ENCODE data around the gene SPINK6. TPM values are rescaled to one million over a fixed set of nuclear protein-coding genes. Genes with fewer than 3 reads are reported as not detected.

SPINK6 gene
- total RNA-seq, 1 donor from 2014 or later = not detected

- Histone ChIP-seq H3K36me3 (no peaks in the 10 kb centered on the region), H3K9me3 (no peaks in the 10 kb centered on the region), H3K27ac (no peak overlapping the region), H3K4me1 (peaks cover 17% of the 10 kb centered on the region), H3K4me3 (no peak overlapping the region), H3K27me3 (no peaks in the 10 kb centered on the region)
- DNase-seq (ENCODE audit: extremely low spot score in 2 of 2) = no peak
- no peak for TF ChIP-seq CTCF (IDR thresholded peaks at IDR 0.05)
- TF ChIP-seq POLR2AphosphoS5 (IDR thresholded peaks at IDR 0.05; ENCODE audit: insufficient read depth in 1 of 2, low read depth in 1 of 2) = no peak
- TF ChIP-seq POLR2A (IDR thresholded peaks at IDR 0.05) = no peak
- intact Hi-C loops (cut with DNase I) = no loop called here
Measured at GRCh38 chr5:148205865-148206264, 3.0 kb downstream of the SPINK6 start.

GRCh38 chr5:148206620-148207019 lies 3.8 kb downstream of the SPINK6 start:
- no peak for DNase-seq (ENCODE audit: extremely low spot score in 2 of 2)
- TF ChIP-seq POLR2A (IDR thresholded peaks at IDR 0.05) (no peak), POLR2AphosphoS5 (IDR thresholded peaks at IDR 0.05; ENCODE audit: insufficient read depth in 1 of 2, low read depth in 1 of 2) (no peak), CTCF (IDR thresholded peaks at IDR 0.05) (no peak)
- H3K27ac ChIP-seq = no peak overlapping the region
- no peak overlapping the region for H3K4me3 ChIP-seq
- H3K4me1 ChIP-seq = peaks cover 17% of the 10 kb centered on the region
- intact Hi-C loops (cut with DNase I) = no loop called here
- H3K9me3 ChIP-seq = no peaks in the 10 kb centered on the region
- H3K27me3 ChIP-seq = no peaks in the 10 kb centered on the region
- no peaks in the 10 kb centered on the region for H3K36me3 ChIP-seq

GRCh38 chr5:148208226-148208625 lies 5.4 kb downstream of the SPINK6 start:
- H3K36me3 ChIP-seq = no peaks in the 10 kb centered on the region
- peaks cover 17% of the 10 kb centered on the region for H3K4me1 ChIP-seq
- no peaks in the 10 kb centered on the region for H3K9me3 ChIP-seq
- TF ChIP-seq CTCF (IDR thresholded peaks at IDR 0.05) = no peak
- TF ChIP-seq POLR2AphosphoS5 (IDR thresholded peaks at IDR 0.05; ENCODE audit: insufficient read depth in 1 of 2, low read depth in 1 of 2) = peak in 1 of 2 donors; percentile 31
- TF ChIP-seq POLR2A (IDR thresholded peaks at IDR 0.05) = no peak
- H3K27ac ChIP-seq = no peak overlapping the region
- intact Hi-C loops (cut with DNase I) = no loop called here
- no peaks in the 10 kb centered on the region for H3K27me3 ChIP-seq
- DNase-seq (ENCODE audit: extremely low spot score in 2 of 2) = no peak
- no peak overlapping the region for H3K4me3 ChIP-seq

GRCh38 chr5:148209151-148209770 lies 6.4 kb downstream of the SPINK6 start:
- Histone ChIP-seq H3K9me3 (no peaks in the 10 kb centered on the region), H3K4me3 (no peak overlapping the region), H3K27me3 (no peaks in the 10 kb centered on the region), H3K27ac (no peak overlapping the region), H3K36me3 (no peaks in the 10 kb centered on the region), H3K4me1 (peaks cover 17% of the 10 kb centered on the region)
- intact Hi-C loops (cut with DNase I) = no loop called here
- no peak for DNase-seq (ENCODE audit: extremely low spot score in 2 of 2)
- no peak for TF ChIP-seq CTCF (IDR thresholded peaks at IDR 0.05)
- no peak for TF ChIP-seq POLR2AphosphoS5 (IDR thresholded peaks at IDR 0.05; ENCODE audit: insufficient read depth in 1 of 2, low read depth in 1 of 2)
- TF ChIP-seq POLR2A (IDR thresholded peaks at IDR 0.05) = no peak

- no peak for TF ChIP-seq CTCF (IDR thresholded peaks at IDR 0.05)
- no peak for TF ChIP-seq POLR2AphosphoS5 (IDR thresholded peaks at IDR 0.05; ENCODE audit: insufficient read depth in 1 of 2, low read depth in 1 of 2)
- Histone ChIP-seq H3K27me3 (no peaks in the 10 kb centered on the region), H3K4me3 (no peak overlapping the region), H3K36me3 (no peaks in the 10 kb centered on the region), H3K9me3 (no peaks in the 10 kb centered on the region), H3K4me1 (no peaks in the 10 kb centered on the region), H3K27ac (no peak overlapping the region)
- DNase-seq (ENCODE audit: extremely low spot score in 2 of 2) = no peak
- intact Hi-C loops (cut with DNase I) = no loop called here
Measured at GRCh38 chr5:148214665-148215185, 11.9 kb downstream of the SPINK6 start.

Data from vagina (tissue), 2 donors.